ENCODE measurements around the gene ADAM8.
"Not testable (repeated sequence)": the region's sequence is repeated elsewhere in the genome, so short reads cannot be mapped to it uniquely, and the experiment has no call there.

ADAM8 gene

DNA sequence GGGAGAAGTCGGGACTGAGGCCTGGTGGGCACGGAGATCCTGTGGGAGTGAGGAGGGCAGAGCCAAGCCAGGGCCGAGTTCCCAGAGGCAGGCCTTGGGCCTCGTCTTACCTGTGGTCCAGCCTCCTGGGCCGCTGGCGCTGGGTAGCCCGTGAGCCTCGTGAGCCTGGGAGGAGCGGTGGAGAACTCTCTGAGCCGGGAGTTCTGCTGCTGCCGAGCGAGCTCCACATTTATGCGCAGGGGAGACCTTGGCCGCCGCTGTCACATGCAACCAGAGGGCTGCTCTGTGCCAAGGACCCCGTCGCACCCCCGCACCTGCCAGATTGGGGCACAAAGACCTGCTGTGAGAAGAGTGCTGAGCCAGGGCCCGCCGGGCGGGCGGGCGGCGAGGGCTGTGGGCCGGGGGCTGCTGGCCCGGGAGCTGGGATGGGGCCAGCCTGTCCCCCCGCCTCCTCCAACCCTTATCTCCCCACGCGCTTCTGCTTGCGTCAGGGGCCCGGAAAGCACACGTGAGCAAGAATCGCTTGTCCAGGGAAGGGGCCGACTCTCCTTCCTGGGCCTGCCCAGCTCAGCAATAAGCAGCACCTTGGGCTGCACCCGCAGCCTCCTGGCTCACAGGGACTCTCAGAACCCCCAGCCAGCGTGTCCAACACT is 28.9 kb downstream of the ADAM8 start:
- no peak for DNase-seq

DNA sequence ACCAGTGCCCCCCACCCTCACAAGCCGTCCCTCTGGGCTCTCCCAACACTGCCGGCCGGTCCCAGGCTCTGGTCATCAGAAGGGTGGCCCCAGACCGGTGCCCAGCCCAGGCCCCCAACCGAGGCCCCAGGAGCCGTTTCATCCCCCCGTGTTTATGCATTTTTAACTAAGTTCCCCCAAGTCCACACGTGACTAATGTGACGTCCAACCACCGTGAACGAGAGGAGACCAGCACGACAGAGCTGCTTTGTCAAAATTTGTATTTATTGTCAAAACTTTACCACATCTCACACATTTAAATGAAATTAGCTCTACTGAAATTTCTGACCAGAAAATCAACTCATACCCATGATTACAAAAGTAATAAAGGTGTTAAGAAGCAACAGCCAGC is 30.4 kb downstream of the ADAM8 start:
- no peak for DNase-seq

DNA sequence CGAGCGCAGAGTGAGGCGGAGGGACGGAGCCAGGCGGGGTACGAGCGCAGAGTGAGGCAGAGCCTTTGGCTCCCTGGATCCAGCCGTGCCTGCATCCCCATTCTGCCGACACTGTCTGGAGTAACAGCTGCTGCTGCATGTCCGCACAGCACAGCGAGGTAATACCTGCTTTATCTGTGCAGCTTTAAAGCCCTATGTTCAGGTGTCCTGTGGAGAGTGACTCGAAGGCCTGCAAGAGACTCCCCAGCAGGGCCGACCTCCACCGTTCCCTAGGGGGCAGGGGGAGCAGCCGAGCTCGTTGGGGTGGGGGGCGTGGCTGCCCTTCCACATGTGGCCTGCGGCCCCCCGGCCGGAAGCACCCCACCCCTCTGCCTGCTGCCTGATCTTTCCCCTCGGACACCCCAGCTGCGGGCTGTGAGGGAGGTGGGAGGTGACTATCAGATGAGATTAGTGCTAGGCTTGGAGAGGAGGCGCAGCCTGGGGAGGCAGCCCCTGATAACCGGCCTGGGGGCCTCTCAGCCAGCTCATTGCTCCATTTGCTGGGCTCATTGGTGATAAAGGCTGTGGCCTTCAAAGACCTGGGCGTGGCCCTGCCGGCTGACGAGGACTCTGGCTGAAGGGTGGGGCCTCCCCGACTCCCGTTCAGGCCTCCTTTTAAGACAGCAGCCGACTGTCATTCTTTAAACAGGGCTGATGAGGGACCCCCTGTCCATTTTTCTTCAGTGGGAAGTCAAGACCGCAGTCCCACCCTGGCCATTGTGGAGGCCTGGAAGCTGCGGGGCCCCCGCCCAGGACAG is 31.0 kb downstream of the ADAM8 start:
- no peak for DNase-seq

DNA sequence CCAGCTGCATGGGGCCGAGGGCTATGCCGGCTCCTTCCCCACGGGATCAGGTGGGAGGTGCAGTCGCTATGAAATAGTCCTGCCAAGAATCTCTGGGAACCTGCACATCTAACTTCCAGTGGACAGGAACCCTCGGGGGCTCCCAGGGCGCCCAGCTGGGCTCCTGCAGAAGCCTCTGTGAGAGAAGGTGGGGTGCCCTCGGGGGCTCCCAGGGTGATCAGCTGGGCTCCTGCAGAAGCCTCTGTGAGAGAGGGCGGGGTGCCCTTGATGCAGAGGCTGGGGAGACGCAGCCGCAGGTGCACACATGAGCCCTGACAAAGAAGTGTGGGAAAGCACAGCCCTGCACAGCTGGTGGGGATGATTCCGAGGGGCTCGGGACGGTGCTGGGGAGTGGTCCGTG is 33.1 kb downstream of the ADAM8 start:
- DNase-seq: no peak

DNA sequence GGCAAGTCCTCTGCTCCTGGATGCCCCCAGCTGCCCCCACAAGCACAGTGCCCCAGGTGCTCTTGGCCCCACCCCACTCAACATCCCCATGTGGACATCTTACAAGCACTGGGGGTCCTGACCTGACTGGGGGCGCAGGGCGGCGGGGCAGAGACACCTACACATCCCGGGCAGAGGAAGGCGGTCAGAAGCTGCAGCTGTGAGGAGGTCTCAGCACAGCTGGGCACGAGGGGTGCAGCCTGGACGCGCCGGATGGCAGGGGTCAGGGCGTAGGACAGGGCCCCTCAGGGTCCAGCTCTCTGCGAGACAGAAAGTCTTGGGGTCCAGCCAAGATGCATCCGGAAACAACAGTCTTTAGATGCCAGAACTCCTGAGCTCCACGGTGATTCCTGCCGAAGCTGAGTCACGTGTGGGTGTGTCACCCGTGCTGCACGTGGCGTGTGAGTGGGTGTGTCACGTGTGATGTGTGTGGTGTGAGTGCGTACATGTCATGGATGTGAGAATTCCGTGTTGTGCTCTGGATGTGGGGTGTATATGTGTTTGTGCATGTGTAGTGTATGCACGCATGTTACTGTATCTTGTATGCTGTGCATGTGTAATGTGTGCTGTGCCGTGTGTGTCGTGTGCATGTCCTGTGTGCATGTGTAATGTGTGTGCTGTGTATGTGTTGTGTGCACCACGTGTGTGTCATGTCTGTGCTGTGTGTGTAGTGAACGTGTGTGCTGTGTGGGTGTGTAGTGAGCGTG is 33.9 kb downstream of the ADAM8 start:
- DNase-seq: no peak

DNA sequence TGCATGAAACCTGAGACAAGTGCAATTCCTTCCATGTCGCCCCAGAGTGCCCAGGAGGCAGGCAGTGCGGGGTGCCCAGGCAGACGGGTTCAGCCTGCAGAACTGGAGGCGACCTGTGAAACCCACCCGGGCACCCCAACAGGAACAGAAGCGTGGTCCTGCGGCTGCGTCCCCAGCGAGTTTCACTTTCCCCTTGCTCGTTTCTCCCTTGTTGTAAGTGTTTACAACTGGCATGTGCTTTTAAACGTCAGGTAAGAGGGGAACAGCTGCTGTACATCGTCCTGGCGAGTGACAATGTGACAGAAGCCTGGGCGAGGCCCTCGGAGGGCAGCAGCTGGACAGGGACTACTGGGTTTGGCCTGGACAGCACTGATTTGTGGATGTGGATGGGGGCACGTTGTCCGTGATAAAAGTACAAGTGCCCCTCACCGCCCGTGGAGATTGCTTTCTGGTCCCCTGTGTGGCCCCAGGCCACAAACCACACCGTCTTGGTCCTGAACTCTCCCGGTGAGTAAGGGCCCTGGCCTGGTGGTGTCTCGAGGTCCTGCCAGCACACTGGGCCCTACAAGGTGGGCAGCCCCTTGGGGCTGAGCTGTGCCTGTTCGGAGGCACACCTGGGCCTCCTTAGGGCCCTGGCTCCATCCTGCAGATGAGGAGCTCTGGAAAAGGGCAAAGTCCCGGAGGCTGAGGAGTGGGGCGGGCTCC is 35.0 kb downstream of the ADAM8 start:
- no peak for DNase-seq

DNA sequence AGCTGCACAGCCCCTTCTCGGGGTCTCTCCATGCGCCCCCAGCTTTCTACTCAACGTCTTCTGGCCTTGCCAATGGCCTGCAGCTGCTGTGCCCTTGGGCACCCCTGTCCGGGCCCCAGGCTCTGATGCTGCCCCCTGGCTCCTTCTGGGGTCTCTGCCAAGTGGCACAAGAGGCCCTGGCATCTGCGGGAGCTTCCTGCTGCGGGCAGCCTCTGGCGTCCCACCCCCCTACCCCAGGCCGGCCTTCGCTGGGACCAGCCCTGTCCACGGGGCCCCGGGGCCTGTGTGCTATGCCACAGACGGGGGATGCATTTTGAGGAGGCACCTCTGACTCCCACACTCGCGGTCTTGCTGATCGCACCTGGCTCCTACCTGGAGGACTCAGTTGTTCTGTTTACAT is 36.7 kb downstream of the ADAM8 start:
- no peak for DNase-seq

DNA sequence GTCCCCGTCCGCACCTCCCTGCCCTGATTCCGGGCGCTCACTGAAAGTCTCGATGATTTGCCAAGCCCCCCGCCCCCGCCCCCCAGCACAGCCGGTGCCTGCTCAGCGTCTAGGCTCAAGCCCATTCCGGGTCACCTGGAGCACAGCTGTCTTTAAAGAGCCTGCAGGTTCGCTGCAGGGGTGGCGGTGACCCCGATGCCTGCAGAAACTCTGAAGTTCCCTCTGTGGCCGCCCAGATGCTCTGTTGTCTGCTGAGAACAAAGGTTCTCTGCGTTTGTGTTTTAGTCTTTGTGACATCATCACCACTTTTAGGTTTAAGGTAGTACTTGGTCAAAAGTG is 38.2 kb downstream of the ADAM8 start:
- DNase-seq: no peak

DNA sequence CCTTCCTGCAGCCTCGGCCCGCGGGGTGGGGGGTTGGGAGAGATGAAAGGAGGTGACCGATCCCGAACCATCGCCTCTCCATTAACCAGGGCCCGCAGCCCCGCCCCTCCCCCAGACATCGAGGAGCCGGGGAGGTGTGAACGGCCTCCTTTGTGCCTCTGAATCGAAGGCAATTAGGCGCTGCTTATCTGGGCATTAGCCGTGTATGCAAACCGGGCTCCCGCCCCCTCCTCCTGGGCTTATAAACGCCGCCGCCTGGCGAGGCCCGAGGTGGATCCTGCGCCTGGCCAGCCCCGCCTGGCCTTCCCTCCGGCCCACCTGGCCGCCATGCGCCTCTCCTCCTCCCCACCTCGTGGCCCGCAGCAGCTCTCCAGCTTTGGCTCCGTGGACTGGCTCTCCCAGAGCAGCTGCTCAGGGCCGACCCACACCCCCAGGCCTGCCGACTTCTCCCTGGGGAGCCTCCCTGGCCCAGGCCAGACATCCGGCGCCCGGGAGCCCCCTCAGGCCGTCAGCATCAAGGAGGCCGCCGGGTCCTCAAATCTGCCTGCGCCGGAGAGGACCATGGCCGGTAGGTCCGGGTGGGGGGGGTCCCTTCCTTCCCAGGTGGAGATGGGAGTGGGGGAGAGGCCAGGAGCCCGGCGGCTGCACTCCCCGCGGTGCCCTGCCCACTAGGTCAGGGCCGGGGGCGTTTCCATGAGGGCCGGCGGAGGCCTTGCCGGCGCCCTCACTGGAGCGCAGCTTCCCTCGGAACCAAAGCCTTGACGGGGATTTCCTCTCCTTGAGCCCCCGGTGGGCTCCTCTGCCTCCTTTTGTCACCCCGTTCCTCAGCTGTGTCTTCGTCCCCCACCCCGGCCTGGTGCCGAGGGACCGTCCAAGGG is 38.8 kb downstream of the ADAM8 start, which contains the start of gene VENTX:
VENTX (plus strand) TSS at position 268 of the 878 bp plus-strand sequence; CDS start at position 328, 60 bp downstream.
- DNase-seq: no peak

DNA sequence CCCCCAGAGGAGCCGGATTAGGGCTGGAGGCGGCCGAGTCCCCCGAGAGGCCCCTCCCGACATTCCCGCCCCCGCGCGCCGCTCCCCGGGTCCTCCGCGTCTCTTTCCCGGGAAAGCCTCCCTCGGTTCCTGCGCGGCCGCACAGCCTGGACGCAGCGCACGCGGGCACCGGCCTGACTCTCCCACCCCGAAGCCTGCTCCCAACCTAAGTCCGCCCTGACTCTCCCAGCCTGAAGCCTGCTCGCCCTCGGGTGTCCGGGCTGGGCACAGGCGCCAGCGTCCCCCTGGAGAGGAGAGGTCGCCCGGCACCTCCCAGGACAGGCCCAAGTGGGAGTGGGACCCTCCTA is 39.5 kb downstream of the ADAM8 start:
- no peak for DNase-seq

DNA sequence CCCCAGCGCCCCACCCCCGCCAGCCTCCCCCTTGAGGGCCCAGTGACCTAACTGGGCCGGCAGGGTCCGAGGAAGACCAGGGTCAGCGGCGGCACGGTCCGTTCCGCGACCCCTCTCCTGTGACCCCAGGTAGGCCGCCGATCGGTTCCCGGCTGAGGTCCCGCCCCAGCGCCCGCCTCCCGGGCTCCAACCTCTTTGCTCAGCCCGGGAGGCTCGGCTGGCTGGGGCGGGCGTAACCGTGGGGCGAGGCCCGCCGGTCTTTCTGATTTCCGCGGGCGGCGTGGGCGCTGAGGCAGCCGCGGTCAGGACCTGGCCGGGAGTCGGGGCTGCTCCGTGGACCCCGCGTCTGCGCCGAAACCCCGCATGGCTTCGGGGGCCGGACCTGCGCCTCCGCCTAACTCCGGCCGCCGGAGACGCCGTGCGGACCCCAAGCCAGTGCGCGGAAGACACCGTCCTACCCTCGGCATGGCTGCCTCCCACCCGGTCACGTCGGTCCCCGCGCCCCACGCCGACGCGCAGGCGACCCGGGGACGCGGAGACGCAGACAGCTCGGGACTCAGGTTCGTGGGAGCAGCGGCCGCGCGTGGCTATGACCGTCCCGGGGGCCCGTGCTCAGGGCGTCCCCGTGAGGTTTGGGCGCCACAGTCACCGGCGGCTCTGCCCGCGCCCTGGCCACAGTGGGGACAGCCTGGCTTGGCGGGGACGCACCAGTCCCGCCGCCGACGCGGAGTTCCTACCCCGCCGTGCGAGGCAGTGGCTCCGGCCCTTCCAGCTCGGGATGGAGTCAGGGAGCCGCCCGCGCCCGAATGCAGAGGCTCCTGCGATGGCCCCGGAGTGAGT is 40.0 kb downstream of the ADAM8 start:
- no peak for DNase-seq

DNA sequence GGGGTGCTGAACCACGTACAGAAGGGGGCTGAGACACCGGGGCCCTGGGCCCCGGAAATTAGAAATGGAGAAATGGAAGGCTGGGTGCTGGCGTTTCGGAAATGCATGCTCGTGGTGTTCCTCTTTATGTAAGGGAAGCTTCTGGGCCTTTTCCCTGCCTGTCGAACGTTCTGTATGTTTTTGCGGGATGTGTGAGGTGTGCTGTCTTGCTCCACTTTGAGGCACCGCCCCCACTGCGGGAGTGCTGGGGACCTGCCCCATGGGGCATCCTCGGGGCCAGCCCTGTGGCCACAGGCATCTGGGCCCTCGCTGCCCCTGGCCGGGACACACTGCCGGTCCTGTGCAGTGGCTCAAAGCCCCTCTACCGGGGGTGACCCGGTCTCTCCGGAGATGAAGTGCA is 40.7 kb downstream of the ADAM8 start:
- DNase-seq: no peak

DNA sequence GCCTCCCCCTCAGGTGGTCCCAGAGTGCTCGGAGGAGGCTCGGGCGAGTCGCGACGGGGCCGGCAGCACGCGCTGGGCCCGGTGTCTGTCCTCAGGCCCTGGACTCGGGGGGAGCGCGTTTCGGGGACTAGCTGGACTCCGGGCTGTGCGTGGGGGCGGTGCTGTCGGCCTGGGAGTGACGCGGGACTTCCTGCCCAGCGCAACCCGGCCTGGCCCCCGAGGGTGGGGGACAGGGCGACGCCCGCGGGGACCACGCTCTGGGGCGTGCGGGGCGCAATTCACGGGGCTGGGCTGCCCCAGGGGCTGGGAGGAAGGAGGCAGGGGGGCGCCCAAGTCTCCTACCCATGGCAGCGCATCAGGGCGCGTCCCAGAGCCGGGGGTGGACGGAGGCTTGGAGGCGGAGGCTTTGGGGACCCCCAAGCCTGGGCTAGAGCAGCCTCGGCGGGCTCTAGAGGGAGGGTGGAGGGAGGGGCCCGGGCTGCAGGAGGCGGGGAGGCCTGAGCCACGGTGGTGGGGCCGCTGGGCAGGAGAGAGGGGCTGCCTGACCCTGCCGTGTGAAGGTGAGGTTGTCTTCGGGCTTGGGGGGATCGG is 41.3 kb downstream of the ADAM8 start:
- no peak for DNase-seq

DNA sequence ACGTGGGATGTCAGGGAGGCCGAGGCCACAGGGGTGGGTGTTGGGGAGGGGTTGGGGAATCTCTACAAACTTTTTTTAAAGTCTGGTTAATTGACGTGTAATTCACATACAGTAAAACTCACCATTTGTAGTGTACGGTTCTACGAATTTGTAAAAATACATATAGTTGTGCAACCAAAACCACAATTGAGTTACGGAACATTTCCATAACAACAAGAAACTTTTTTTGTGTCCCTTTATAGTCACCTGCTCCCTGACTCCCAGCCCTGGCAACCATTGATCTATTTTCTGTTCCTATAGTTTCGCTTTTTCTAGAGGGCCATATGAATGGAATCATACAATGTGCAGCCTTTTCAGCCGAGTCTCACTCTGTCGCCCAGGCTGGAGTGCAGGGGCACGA is 41.9 kb downstream of the ADAM8 start:
- not testable (repeated sequence) for DNase-seq

DNA sequence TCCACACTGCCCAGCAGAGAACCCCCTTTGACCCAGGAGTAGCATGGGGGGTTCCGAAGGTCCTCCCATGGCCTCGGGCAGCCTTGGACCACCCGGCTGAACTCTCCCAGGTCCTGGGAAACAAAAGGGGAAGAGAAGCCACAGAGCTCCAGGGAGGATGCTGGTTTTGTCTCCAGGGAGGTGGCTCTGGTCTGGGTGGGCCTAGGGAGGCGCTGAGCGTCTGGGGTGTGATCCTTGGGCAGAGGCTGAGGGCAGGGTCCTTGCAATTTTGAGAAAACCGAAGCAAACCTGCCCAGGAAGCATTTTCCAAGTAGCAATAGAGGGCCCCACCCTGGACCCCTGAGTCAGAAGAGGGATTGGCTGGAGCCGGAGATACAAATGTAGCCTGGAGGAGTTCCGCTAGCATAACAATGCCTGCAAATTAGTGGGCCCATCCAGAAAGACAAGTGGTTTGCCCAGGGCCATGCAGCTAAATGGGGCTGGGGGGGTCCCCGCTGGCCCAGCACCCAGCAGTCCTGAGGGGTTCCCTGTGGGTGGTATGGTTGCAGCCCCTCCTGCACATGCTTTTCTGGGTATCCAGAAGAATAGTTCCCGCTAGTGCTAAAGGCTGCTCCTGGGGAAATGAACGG is 44.6 kb downstream of the ADAM8 start:
- DNase-seq: no peak

DNA sequence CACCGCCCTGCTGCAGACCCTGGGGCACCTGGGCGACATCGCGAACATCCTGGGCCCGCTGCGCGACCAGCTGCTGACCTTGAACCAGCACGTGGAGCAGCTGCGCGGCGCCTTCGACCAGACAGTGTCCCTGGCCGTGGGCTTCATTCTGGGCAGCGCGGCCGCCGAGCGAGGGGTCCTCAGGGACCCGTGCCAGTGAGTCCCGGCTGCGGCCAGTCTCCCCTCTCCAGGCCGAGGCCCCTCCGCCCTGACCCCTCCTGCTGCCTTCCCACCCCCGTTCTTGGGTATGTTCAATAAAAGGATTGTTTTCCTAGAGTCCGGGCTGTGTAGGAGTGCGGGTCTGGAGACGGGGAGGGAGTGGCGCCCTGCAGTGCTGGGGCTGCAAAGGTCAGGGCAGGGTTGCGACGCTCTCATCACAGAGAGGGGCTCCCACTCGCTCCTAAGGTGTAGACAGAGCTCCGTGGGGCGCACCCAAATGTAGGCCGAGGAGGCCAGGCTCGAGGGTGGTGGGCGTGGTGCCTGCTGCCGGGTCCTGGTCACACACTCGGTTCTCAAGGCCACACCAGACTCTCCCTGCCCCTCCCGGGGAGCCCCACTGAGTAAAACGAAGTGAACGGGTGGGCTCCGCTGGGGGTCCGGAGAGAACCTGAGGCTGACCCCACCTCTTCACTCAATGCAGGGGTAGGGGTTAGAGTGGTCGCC is 45.3 kb downstream of the ADAM8 start:
- DNase-seq: no peak

DNA sequence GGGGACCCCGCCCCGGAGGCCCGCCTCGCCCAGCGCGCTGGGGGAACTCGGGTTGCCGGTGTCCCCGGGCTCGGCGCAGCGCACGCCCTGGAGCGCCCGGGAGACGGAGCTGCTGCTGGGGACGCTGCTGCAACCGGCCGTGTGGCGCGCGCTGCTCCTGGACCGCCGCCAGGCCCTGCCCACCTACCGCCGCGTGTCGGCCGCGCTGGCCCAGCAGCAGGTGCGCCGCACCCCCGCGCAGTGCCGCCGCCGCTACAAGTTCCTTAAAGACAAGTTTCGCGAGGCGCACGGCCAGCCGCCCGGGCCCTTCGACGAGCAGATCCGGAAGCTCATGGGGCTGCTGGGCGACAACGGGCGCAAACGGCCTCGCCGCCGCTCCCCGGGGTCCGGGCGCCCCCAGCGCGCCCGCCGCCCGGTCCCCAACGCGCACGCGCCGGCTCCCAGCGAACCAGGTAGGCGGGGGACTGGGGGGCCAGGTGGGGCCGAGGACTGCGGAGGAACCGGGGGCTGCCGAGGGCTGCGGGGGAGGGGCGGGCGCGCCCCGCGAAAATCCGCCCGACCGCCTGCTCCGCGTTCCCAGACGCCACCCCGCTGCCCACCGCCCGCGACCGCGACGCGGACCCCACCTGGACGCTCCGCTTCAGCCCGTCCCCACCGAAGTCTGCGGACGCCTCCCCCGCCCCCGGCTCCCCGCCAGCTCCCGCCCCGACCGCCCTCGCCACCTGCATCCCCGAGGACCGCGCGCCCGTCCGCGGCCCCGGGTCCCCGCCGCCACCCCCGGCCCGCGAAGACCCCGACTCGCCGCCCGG is 46.1 kb downstream of the ADAM8 start:
- DNase-seq: no peak

DNA sequence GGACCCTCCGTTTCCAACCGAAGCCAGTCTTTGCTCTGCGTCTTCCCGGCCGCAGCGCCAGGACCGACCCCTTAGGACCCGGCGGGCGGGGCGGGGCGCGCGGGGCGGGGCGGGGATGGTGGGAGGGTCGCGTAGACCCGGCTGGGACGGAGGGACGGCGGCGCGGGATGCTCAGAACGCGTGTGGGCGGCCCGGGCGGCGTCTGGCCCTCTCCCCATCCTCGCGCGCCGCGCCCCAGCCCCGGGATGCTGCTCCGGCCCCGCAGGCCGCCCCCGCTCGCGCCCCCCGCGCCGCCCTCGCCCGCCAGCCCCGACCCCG is 46.7 kb downstream of the ADAM8 start, which contains the start of gene UTF1:
UTF1 (plus strand) TSS at position 174 of the 318 bp plus-strand sequence; CDS start at position 246, 72 bp downstream.
- DNase-seq: no peak
